ENCODE results near the gene GMDS.

GMDS gene

GRCh38 chr6:1827984-1828793, 417.2 kb downstream of the GMDS start:
- no peak for DNase-seq (ENCODE audit: insufficient read length)
- no peak for FAIRE-seq

GRCh38 chr6:1825926-1826325, 419.5 kb downstream of the GMDS start:
- TF ChIP-seq POLR2AphosphoS5 (IDR thresholded peaks at IDR 0.05; ENCODE audit: low read depth, low read length) (no peak), POLR2A (IDR thresholded peaks at IDR 0.05; ENCODE audit: low read depth, low read length) (no peak), TAF1 (IDR thresholded peaks at IDR 0.05; ENCODE audit: borderline replicate concordance, low read depth, low read length) (no peak)
- FAIRE-seq, result no peak
- no peak for DNase-seq (ENCODE audit: insufficient read length)

More at GRCh38 chr6:1827984-1828793, 417.2 kb downstream of the GMDS start:
- TF ChIP-seq TAF1 (IDR thresholded peaks at IDR 0.05; ENCODE audit: borderline replicate concordance, low read depth, low read length), result no peak
- no peak for TF ChIP-seq POLR2A (IDR thresholded peaks at IDR 0.05; ENCODE audit: low read depth, low read length)
- TF ChIP-seq POLR2AphosphoS5 (IDR thresholded peaks at IDR 0.05; ENCODE audit: low read depth, low read length), result no peak

- TF ChIP-seq POLR2AphosphoS5 (IDR thresholded peaks at IDR 0.05; ENCODE audit: low read depth, low read length) (no peak), POLR2A (IDR thresholded peaks at IDR 0.05; ENCODE audit: low read depth, low read length) (no peak), TAF1 (IDR thresholded peaks at IDR 0.05; ENCODE audit: borderline replicate concordance, low read depth, low read length) (no peak)
- DNase-seq (ENCODE audit: insufficient read length), result no peak
- no peak for FAIRE-seq
Measured at GRCh38 chr6:1825277-1825676, 420.1 kb downstream of the GMDS start.

GRCh38 chr6:1821513-1822183, 423.8 kb downstream of the GMDS start:
- no peak for TF ChIP-seq POLR2AphosphoS5 (IDR thresholded peaks at IDR 0.05; ENCODE audit: low read depth, low read length)
- TF ChIP-seq TAF1 (IDR thresholded peaks at IDR 0.05; ENCODE audit: borderline replicate concordance, low read depth, low read length), result no peak
- TF ChIP-seq POLR2A (IDR thresholded peaks at IDR 0.05; ENCODE audit: low read depth, low read length), result no peak
- FAIRE-seq, result no peak
- no peak for DNase-seq (ENCODE audit: insufficient read length)

- no peak for FAIRE-seq
- DNase-seq (ENCODE audit: insufficient read length), result no peak
- TF ChIP-seq POLR2A (IDR thresholded peaks at IDR 0.05; ENCODE audit: low read depth, low read length) (no peak), POLR2AphosphoS5 (IDR thresholded peaks at IDR 0.05; ENCODE audit: low read depth, low read length) (no peak), TAF1 (IDR thresholded peaks at IDR 0.05; ENCODE audit: borderline replicate concordance, low read depth, low read length) (no peak)
Measured at GRCh38 chr6:1821164-1821512, 424.3 kb downstream of the GMDS start.

- FAIRE-seq (no peak), DNase-seq (ENCODE audit: insufficient read length) (no peak)
- TF ChIP-seq TAF1 (IDR thresholded peaks at IDR 0.05; ENCODE audit: borderline replicate concordance, low read depth, low read length) (no peak), POLR2A (IDR thresholded peaks at IDR 0.05; ENCODE audit: low read depth, low read length) (no peak), POLR2AphosphoS5 (IDR thresholded peaks at IDR 0.05; ENCODE audit: low read depth, low read length) (no peak)
Measured at GRCh38 chr6:1820714-1821113, 424.7 kb downstream of the GMDS start.

GRCh38 chr6:1820165-1820564, 425.2 kb downstream of the GMDS start:
- DNase-seq (ENCODE audit: insufficient read length) (no peak), FAIRE-seq (no peak)
- TF ChIP-seq POLR2A (IDR thresholded peaks at IDR 0.05; ENCODE audit: low read depth, low read length) (no peak), POLR2AphosphoS5 (IDR thresholded peaks at IDR 0.05; ENCODE audit: low read depth, low read length) (no peak), TAF1 (IDR thresholded peaks at IDR 0.05; ENCODE audit: borderline replicate concordance, low read depth, low read length) (no peak)

- no peak for TF ChIP-seq POLR2AphosphoS5 (IDR thresholded peaks at IDR 0.05; ENCODE audit: low read depth, low read length)
- TF ChIP-seq TAF1 (IDR thresholded peaks at IDR 0.05; ENCODE audit: borderline replicate concordance, low read depth, low read length), result no peak
- no peak for TF ChIP-seq POLR2A (IDR thresholded peaks at IDR 0.05; ENCODE audit: low read depth, low read length)
- DNase-seq (ENCODE audit: insufficient read length) (no peak), FAIRE-seq (no peak)
Measured at GRCh38 chr6:1819007-1819406, 426.4 kb downstream of the GMDS start.

GRCh38 chr6:1817033-1817761, 428.2 kb downstream of the GMDS start:
- DNase-seq (ENCODE audit: insufficient read length) (no peak), FAIRE-seq (no peak)
- TF ChIP-seq TAF1 (IDR thresholded peaks at IDR 0.05; ENCODE audit: borderline replicate concordance, low read depth, low read length) (no peak), POLR2AphosphoS5 (IDR thresholded peaks at IDR 0.05; ENCODE audit: low read depth, low read length) (no peak), POLR2A (IDR thresholded peaks at IDR 0.05; ENCODE audit: low read depth, low read length) (no peak)

- FAIRE-seq (no peak), DNase-seq (ENCODE audit: insufficient read length) (no peak)
- TF ChIP-seq POLR2AphosphoS5 (IDR thresholded peaks at IDR 0.05; ENCODE audit: low read depth, low read length) (no peak), TAF1 (IDR thresholded peaks at IDR 0.05; ENCODE audit: borderline replicate concordance, low read depth, low read length) (no peak), POLR2A (IDR thresholded peaks at IDR 0.05; ENCODE audit: low read depth, low read length) (no peak)
Measured at GRCh38 chr6:1815827-1816452, 429.5 kb downstream of the GMDS start.

GRCh38 chr6:1814279-1814678, 431.1 kb downstream of the GMDS start:
- FAIRE-seq, result no peak
- no peak for DNase-seq (ENCODE audit: insufficient read length)
- TF ChIP-seq TAF1 (IDR thresholded peaks at IDR 0.05; ENCODE audit: borderline replicate concordance, low read depth, low read length) (no peak), POLR2A (IDR thresholded peaks at IDR 0.05; ENCODE audit: low read depth, low read length) (no peak)

Measured in GM12892 (cell line).